ENCODE measurements around the gene POLR2J.
"Not testable (repeated sequence)": the region's sequence is repeated elsewhere in the genome, so short reads cannot be mapped to it uniquely, and the experiment has no call there.

Gene POLR2J

GRCh38 chr7:102457352-102457924, 21.3 kb downstream of the POLR2J start:
- Mint-ChIP-seq H3K4me3 (no peak overlapping the region), H3K27me3 (no peaks in the 10 kb centered on the region), H3K36me3 (peaks cover 1% of the 10 kb centered on the region), H3K4me1 (peaks cover 9% of the 10 kb centered on the region), H3K9me3 (no peaks in the 10 kb centered on the region), H3K27ac (no peak overlapping the region)

- Mint-ChIP-seq H3K4me1 (peaks cover 4% of the 10 kb centered on the region), H3K27ac (no peak overlapping the region), H3K9me3 (no peaks in the 10 kb centered on the region), H3K27me3 (no peaks in the 10 kb centered on the region), H3K4me3 (no peak overlapping the region), H3K36me3 (peaks cover 1% of the 10 kb centered on the region)
Measured at GRCh38 chr7:102456327-102456726, 22.4 kb downstream of the POLR2J start.

GRCh38 chr7:102455596-102455995, 23.1 kb downstream of the POLR2J start:
- Mint-ChIP-seq H3K27me3 (no peaks in the 10 kb centered on the region), H3K4me1 (peaks cover 1% of the 10 kb centered on the region), H3K36me3 (peaks cover 1% of the 10 kb centered on the region), H3K9me3 (no peaks in the 10 kb centered on the region), H3K27ac (no peak overlapping the region), H3K4me3 (no peak overlapping the region)

- H3K27ac Mint-ChIP-seq, result not testable (repeated sequence)
Measured at GRCh38 chr7:102454932-102455331, 23.8 kb downstream of the POLR2J start.

GRCh38 chr7:102454468-102454867, 24.3 kb downstream of the POLR2J start:
- Mint-ChIP-seq H3K9me3 (no peaks in the 10 kb centered on the region), H3K4me3 (no peak overlapping the region), H3K36me3 (peaks cover 1% of the 10 kb centered on the region), H3K4me1 (no peaks in the 10 kb centered on the region), H3K27ac (no peak overlapping the region), H3K27me3 (no peaks in the 10 kb centered on the region)

More at GRCh38 chr7:102454932-102455331, 23.8 kb downstream of the POLR2J start:
- not testable (repeated sequence) for H3K4me1 Mint-ChIP-seq, H3K9me3 Mint-ChIP-seq, H3K4me3 Mint-ChIP-seq, H3K27me3 Mint-ChIP-seq, H3K36me3 Mint-ChIP-seq

GRCh38 chr7:102453319-102453718, 25.4 kb downstream of the POLR2J start:
- H3K27me3 Mint-ChIP-seq, result no peaks in the 10 kb centered on the region
- no peaks in the 10 kb centered on the region for H3K4me1 Mint-ChIP-seq
- H3K27ac Mint-ChIP-seq, result no peak overlapping the region
- H3K36me3 Mint-ChIP-seq, result peaks cover 1% of the 10 kb centered on the region
- no peaks in the 10 kb centered on the region for H3K9me3 Mint-ChIP-seq
- no peak overlapping the region for H3K4me3 Mint-ChIP-seq

GRCh38 chr7:102452451-102452850, 26.3 kb downstream of the POLR2J start:
- no peaks in the 10 kb centered on the region for H3K4me1 Mint-ChIP-seq
- H3K9me3 Mint-ChIP-seq, result no peaks in the 10 kb centered on the region
- no peaks in the 10 kb centered on the region for H3K36me3 Mint-ChIP-seq
- no peaks in the 10 kb centered on the region for H3K27me3 Mint-ChIP-seq
- no peak overlapping the region for H3K4me3 Mint-ChIP-seq
- no peak overlapping the region for H3K27ac Mint-ChIP-seq

GRCh38 chr7:102451371-102452054, 27.2 kb downstream of the POLR2J start:
- H3K36me3 Mint-ChIP-seq, result no peaks in the 10 kb centered on the region
- no peak overlapping the region for H3K4me3 Mint-ChIP-seq
- H3K4me1 Mint-ChIP-seq, result no peaks in the 10 kb centered on the region
- H3K27me3 Mint-ChIP-seq, result no peaks in the 10 kb centered on the region
- no peak overlapping the region for H3K27ac Mint-ChIP-seq
- H3K9me3 Mint-ChIP-seq, result no peaks in the 10 kb centered on the region

GRCh38 chr7:102450242-102450641, 28.5 kb downstream of the POLR2J start:
- Mint-ChIP-seq H3K27ac (no peak overlapping the region), H3K4me1 (no peaks in the 10 kb centered on the region)

GRCh38 chr7:102449136-102449535, 29.6 kb downstream of the POLR2J start:
- Mint-ChIP-seq H3K27me3 (no peaks in the 10 kb centered on the region), H3K9me3 (no peaks in the 10 kb centered on the region), H3K4me1 (no peaks in the 10 kb centered on the region), H3K4me3 (no peak overlapping the region), H3K27ac (peak overlapping the region; percentile 74), H3K36me3 (no peaks in the 10 kb centered on the region)

More at GRCh38 chr7:102450242-102450641, 28.5 kb downstream of the POLR2J start:
- H3K9me3 Mint-ChIP-seq, result no peaks in the 10 kb centered on the region
- H3K4me3 Mint-ChIP-seq, result no peak overlapping the region
- no peaks in the 10 kb centered on the region for H3K27me3 Mint-ChIP-seq
- no peaks in the 10 kb centered on the region for H3K36me3 Mint-ChIP-seq

GRCh38 chr7:102447311-102447710, 31.4 kb downstream of the POLR2J start:
- Mint-ChIP-seq H3K4me1 (no peaks in the 10 kb centered on the region), H3K9me3 (no peaks in the 10 kb centered on the region), H3K27ac (no peak overlapping the region), H3K36me3 (no peaks in the 10 kb centered on the region), H3K27me3 (no peaks in the 10 kb centered on the region), H3K4me3 (no peak overlapping the region)

- no peaks in the 10 kb centered on the region for H3K9me3 Mint-ChIP-seq
- H3K27ac Mint-ChIP-seq, result no peak overlapping the region
- no peaks in the 10 kb centered on the region for H3K4me1 Mint-ChIP-seq
- no peaks in the 10 kb centered on the region for H3K36me3 Mint-ChIP-seq
- no peak overlapping the region for H3K4me3 Mint-ChIP-seq
- H3K27me3 Mint-ChIP-seq, result no peaks in the 10 kb centered on the region
Measured at GRCh38 chr7:102446387-102447156, 32.1 kb downstream of the POLR2J start.

GRCh38 chr7:102445674-102446071, 33.0 kb downstream of the POLR2J start:
- H3K9me3 Mint-ChIP-seq, result no peaks in the 10 kb centered on the region
- no peaks in the 10 kb centered on the region for H3K4me1 Mint-ChIP-seq
- H3K4me3 Mint-ChIP-seq, result no peak overlapping the region
- no peak overlapping the region for H3K27ac Mint-ChIP-seq
- no peaks in the 10 kb centered on the region for H3K36me3 Mint-ChIP-seq
- H3K27me3 Mint-ChIP-seq, result no peaks in the 10 kb centered on the region

- H3K36me3 Mint-ChIP-seq, result no peaks in the 10 kb centered on the region
- no peaks in the 10 kb centered on the region for H3K9me3 Mint-ChIP-seq
- no peak overlapping the region for H3K4me3 Mint-ChIP-seq
- no peaks in the 10 kb centered on the region for H3K4me1 Mint-ChIP-seq
- no peak overlapping the region for H3K27ac Mint-ChIP-seq
- H3K27me3 Mint-ChIP-seq, result no peaks in the 10 kb centered on the region
Measured at GRCh38 chr7:102444961-102445673, 33.6 kb downstream of the POLR2J start.

- H3K27ac Mint-ChIP-seq, result no peak overlapping the region
- H3K4me3 Mint-ChIP-seq, result no peak overlapping the region
- H3K4me1 Mint-ChIP-seq, result peaks cover 15% of the 10 kb centered on the region
- no peaks in the 10 kb centered on the region for H3K9me3 Mint-ChIP-seq
- no peaks in the 10 kb centered on the region for H3K36me3 Mint-ChIP-seq
- no peaks in the 10 kb centered on the region for H3K27me3 Mint-ChIP-seq
Measured at GRCh38 chr7:102439963-102440795, 38.5 kb downstream of the POLR2J start.
